A549 treated with AZD9567 at 1 μM for 4 hours (cell line): ENCODE results near the gene TMEM44. TPM values are rescaled to one million over a fixed set of nuclear protein-coding genes. Genes with fewer than 3 reads are reported as not detected.

Experiments used
- total RNA-seq: library from RNA; stranded (reverse); fragments of 200-300 nt; extraction: Qiagen RNA extraction; gene quantifications from 5 replicates; pipeline ENCODE4 v1.2.3, GENCODE V29; 2022; ENCODE audit not compliant: insufficient read depth

TMEM44 gene, protein sequence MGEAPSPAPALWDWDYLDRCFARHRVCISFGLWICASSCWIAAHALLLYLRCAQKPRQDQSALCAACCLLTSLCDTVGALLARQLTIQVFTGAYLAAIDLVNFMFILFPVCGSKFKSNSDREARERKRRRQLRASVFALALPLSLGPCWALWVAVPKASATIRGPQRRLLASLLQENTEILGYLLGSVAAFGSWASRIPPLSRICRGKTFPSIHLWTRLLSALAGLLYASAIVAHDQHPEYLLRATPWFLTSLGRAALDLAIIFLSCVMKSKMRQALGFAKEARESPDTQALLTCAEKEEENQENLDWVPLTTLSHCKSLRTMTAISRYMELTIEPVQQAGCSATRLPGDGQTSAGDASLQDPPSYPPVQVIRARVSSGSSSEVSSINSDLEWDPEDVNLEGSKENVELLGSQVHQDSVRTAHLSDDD
- 9.6 to 21.0 TPM (median 11.2 TPM) in 5 replicates for total RNA-seq

DNA sequence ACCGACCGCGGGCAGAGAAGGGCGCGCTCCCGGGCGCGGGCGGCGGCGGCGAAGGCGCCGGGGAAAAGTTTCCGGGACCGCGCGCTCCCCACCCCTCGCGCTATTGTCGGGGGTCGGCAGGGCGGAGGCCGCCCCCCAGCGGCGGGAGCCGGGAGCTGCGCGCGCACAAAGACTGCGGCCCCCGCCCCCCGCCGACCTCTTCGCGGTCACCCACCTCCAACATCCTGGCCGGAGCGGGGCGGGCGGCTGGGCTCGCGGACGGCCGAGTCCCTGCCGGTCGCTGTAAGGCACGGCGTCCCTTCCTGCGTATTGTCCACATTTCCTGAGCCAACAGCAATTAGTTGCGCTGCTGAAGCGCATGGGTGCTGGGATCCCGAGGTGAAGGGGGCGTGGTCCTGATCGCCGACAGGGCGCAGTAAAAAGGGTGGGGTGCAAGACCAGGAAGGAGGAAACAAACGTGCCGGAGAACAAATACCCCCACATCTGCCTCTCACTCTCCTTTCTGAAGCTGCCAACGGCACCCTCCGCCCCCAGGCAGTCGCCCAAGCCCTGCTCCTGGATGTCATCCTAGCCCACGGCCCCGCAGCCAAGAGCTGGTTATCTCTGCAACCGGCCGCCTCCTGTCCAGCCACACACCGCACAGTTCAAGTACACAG, at the start of gene TMEM44:
Gene TMEM44, minus strand, starts transcription at position 71 of the 656 bp plus-strand sequence. CDS start 204 bp downstream, outside the sequence.

DNA sequence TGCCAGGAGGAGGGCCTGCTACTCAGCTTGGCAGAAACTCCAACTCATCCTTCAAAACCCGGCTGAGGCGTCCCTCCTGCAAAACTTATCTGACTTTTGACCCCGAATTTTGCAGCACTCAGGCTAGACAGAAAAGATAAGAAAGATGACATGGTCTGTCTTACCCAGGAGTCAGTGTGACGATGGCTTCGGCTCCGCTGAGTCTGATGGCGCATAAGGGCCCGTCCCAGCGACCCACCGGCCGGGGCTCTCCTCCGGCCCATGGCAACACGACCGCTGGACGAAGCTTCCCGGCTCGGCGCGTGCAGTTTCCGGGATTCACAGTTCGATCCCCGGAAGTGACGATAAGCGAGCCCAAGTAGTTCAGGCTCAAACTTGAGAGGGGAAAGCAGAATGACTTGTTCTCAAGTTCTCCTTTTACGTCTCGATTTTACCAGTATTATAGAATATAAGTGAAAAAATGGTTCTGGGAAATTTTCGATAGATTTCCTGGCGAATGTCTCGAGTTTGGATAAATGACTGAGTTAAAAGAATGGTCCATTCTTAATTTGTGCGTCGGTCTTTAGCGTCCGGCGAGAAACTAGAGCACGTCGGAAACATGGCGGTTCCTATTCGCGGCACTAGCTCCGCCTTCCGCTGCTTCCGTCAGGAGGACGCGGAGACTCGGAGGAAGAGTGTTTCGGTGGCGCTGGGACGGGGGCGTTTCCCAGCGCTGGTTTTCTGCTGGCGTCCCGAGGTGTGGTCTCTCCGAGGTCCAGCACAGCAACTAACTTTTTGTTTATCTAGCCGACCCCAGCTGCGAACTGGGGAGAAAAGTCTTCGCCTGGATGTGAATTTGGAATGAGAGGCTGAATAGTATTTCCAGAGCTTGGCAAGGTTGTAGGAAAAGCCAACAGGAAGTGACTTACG, 38.9 kb upstream of the TMEM44 start, which contains the start of gene LSG1:
Gene LSG1, minus strand, starts transcription at position 292 of the 909 bp plus-strand sequence. Its CDS starts 29 bp downstream, at position 263.

Other genes with a start within 250 kb of the TMEM44 start
- gene GP5, start 234.2 kb downstream of the TMEM44 start, total RNA-seq, result not detected in 5 replicates
- gene ATP13A3, start 146.4 kb downstream of the TMEM44 start, total RNA-seq, result 22.6 to 36.2 TPM (median 31.9 TPM) in 5 replicates
- gene LSG1, start 38.8 kb upstream of the TMEM44 start, total RNA-seq, result 30.3 to 38.4 TPM (median 32.2 TPM) in 5 replicates
- 7.9 to 17.3 TPM (median 16.5 TPM) in 5 replicates for gene FAM43A, start 52.5 kb upstream of the TMEM44 start, total RNA-seq